BLaER1 treated with 17β-estradiol and CSF1 and Interleukin-3, amounts not matched to agents 10 nM and 100 nM (cell line): ENCODE measurements around the gene KCNQ2.

Experiments
- H3K27ac ChIP-seq, 11 experiments: shearing (Covaris generic); formaldehyde crosslinking; 2 replicates each; pipeline ENCODE4 v1.8.1; 2022
- H3K27me3 ChIP-seq, 11 experiments: shearing (Covaris generic); formaldehyde crosslinking; 2 replicates each; pipeline ENCODE4 v1.8.1; 2022
- H3K36me3 ChIP-seq, 11 experiments: shearing (Covaris generic); formaldehyde crosslinking; 2 replicates each; pipeline ENCODE4 v1.8.1; 2022
- H3K4me1 ChIP-seq, 10 experiments: shearing (Covaris generic); formaldehyde crosslinking; 2 replicates each; pipeline ENCODE4 v1.8.1; 2022
- H3K4me2 ChIP-seq, 11 experiments: shearing (Covaris generic); formaldehyde crosslinking; 2 replicates each; pipeline ENCODE4 v1.8.1; 2022
- H3K4me3 ChIP-seq, 10 experiments: shearing (Covaris generic); formaldehyde crosslinking; 2 replicates each; pipeline ENCODE4 v1.8.1; 2022
- H3K9ac ChIP-seq, 11 experiments: shearing (Covaris generic); formaldehyde crosslinking; 2 replicates each; pipeline ENCODE4 v1.8.1; 2022
- H3K9me3 ChIP-seq, 11 experiments: shearing (Covaris generic); formaldehyde crosslinking; replicated peaks in 1 of 11; 2 replicates each; pipeline ENCODE4 v1.8.1; 2022
- H4K20me1 ChIP-seq, 11 experiments: shearing (Covaris generic); formaldehyde crosslinking; 2 replicates each; pipeline ENCODE4 v1.8.1; 2022
- Cebpa-rat ChIP-seq, 11 experiments: shearing (Covaris generic); IDR thresholded peaks; 2 replicates each; pipeline ENCODE4 v1.8.1; 2022

The KCNQ2 gene

DNA sequence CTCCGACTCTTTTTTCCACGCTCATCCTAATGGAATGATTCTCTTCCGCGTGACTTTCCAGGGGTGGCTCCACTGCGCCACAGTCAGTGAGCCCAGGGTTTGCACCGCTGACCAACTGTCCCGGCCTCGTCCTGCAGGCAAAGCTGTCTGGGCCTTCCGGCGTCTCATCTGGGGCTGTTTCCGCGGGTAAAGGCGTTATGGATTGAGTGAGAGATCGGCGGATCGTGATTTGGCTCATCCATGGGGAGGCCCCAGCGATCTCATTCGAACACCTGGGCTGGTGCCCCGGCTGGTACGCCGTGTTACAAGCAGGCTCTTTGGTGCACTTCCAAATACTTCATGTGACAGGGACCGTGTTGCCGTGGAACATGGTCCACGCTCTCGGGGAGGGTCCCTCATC, 47.8 kb downstream of the KCNQ2 start:
- Histone ChIP-seq H3K36me3 (no peaks in the 10 kb centered on the region), H3K4me1 (peaks cover 0 to 5% (median 0%) of the 10 kb centered on the region in 10 experiments; a peak in 1 of 20 replicates), H3K27ac (no peak overlapping the region), H3K4me3 (no peak overlapping the region), H3K4me2 (no peak overlapping the region), H4K20me1 (peaks cover 0 to 56% (median 10%) of the 10 kb centered on the region in 11 experiments; a peak in 9 of 22 replicates), H3K27me3 (peaks cover 50 to 67% (median 62%) of the 10 kb centered on the region in 11 experiments), H3K9me3 (no peaks in the 10 kb centered on the region), H3K9ac (no peak overlapping the region)
- TF ChIP-seq Cebpa-rat (IDR thresholded peaks at IDR 0.05): no peak

DNA sequence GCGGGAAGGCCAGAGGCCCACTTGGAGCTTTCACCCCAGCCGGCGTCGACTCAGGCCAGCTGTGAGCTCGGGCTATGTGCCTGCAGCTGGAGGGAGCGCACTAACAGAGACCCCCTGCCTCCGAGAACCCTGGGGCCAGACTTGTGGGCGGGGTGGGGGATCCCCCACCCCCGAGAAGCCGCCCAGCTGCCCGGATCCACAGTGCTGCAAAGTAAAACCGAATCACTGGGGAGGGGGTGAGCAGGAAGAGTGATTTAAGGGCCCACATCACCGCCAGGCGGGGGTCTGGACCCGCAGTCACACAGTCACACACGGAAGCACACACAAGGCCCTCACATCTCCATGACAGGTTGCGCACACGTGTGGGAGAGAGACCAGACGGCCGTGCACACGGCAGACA, 48.7 kb downstream of the KCNQ2 start:
- no peak overlapping the region for H3K27ac ChIP-seq
- TF ChIP-seq Cebpa-rat (IDR thresholded peaks at IDR 0.05): no peak
- H3K4me3 ChIP-seq: no peak overlapping the region
- peaks cover 0 to 64% (median 10%) of the 10 kb centered on the region in 11 experiments; a peak in 11 of 22 replicates for H4K20me1 ChIP-seq
- H3K4me1 ChIP-seq: peaks cover 0 to 5% (median 0%) of the 10 kb centered on the region in 10 experiments; a peak in 1 of 20 replicates
- peaks cover 59 to 76% (median 71%) of the 10 kb centered on the region in 11 experiments for H3K27me3 ChIP-seq
- H3K36me3 ChIP-seq: no peaks in the 10 kb centered on the region
- no peaks in the 10 kb centered on the region for H3K9me3 ChIP-seq
- no peak overlapping the region for H3K4me2 ChIP-seq
- no peak overlapping the region for H3K9ac ChIP-seq

DNA sequence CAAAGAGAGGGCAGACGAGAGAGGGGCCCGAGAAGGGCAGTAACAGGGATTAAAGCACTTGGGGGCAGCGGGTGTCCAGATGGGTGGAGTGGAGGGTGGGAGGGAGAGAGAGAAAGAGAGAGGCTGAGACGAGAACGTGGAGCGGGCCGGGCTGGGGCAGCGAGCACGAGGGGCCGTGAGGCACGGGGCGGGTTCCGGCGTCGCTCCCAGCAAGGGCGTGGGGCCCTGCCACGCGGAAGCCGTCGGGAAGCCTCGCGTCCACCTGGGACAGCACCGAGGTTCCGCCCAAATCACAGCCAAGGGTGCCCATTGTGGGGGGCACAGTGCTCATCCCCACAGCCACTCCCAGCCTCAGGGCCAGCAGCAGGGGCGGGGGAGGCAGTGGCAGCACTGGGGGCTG, 49.8 kb downstream of the KCNQ2 start:
- Histone ChIP-seq H3K27me3 (peaks cover 70 to 87% (median 82%) of the 10 kb centered on the region in 11 experiments), H3K4me2 (no peak overlapping the region), H3K4me1 (peaks cover 0 to 5% (median 0%) of the 10 kb centered on the region in 10 experiments; a peak in 3 of 20 replicates), H3K27ac (no peak overlapping the region), H3K9me3 (no peaks in the 10 kb centered on the region), H3K36me3 (no peaks in the 10 kb centered on the region), H4K20me1 (peaks cover 0 to 65% (median 13%) of the 10 kb centered on the region in 11 experiments; a peak in 12 of 22 replicates), H3K4me3 (no peak overlapping the region), H3K9ac (no peak overlapping the region)
- no peak for TF ChIP-seq Cebpa-rat (IDR thresholded peaks at IDR 0.05)

DNA sequence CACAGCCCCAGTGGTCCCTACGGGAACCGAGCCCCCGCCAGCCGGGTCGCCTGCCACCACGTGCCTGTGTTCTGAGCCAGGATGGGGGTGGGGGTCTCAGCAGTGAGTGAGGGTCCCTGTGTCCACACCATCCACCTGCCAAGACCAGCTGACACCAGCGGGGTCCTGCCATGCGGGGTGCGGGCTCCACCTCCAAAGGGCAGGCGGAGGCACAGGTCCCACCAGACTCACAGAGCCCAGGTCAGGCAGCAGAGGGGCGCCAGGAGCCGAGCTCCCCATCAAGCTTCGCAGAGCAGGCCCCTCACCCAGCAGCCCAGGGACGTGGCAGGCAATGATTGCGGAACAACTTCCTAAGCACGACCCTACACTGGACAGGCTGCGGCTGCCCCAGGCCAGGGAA, 50.5 kb downstream of the KCNQ2 start:
- H3K4me3 ChIP-seq: no peak overlapping the region
- no peak for TF ChIP-seq Cebpa-rat (IDR thresholded peaks at IDR 0.05)
- no peaks in the 10 kb centered on the region for H3K9me3 ChIP-seq
- no peak overlapping the region for H3K9ac ChIP-seq
- H3K27me3 ChIP-seq: peaks cover 77 to 94% (median 89%) of the 10 kb centered on the region in 11 experiments
- H3K36me3 ChIP-seq: no peaks in the 10 kb centered on the region
- no peak overlapping the region for H3K27ac ChIP-seq
- H3K4me1 ChIP-seq: peaks cover 0 to 5% (median 0%) of the 10 kb centered on the region in 10 experiments; a peak in 4 of 20 replicates
- H4K20me1 ChIP-seq: peaks cover 0 to 72% (median 18%) of the 10 kb centered on the region in 11 experiments; a peak in 12 of 22 replicates
- no peak overlapping the region for H3K4me2 ChIP-seq

DNA sequence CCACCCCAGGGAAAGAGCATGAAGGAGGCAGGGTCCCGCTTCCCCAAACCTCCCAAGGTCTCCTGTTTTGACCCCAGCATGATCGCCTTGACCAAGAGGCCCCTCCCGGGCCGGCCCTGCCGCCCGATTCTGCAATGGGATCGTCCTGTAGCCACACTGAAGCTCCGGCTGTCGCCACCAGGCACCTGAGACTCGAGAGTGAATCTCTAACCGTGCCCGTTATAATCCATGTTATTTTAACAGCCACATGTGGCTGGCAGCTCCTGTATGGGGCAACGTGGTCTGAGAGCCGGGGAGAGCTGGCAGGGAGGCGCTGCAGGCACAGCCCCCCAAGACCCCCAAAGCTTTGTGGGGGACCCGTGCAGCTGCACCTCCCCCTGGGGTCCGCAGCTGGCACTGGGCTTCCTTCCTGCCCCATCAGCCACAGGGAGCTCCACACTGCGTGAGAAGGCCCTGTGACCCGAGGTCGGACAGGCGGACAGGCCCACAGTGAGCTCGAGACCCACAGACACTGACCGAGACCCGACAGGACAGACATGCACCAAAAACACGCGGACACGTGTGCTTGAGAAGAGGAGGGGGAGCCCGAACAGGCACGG, 51.3 kb downstream of the KCNQ2 start:
- no peak overlapping the region for H3K9ac ChIP-seq
- no peak overlapping the region for H3K4me2 ChIP-seq
- peaks cover 0 to 76% (median 21%) of the 10 kb centered on the region in 11 experiments; a peak in 13 of 22 replicates for H4K20me1 ChIP-seq
- no peak overlapping the region for H3K27ac ChIP-seq
- no peaks in the 10 kb centered on the region for H3K36me3 ChIP-seq
- H3K4me1 ChIP-seq: peaks cover 0 to 10% (median 4%) of the 10 kb centered on the region in 10 experiments; a peak in 17 of 20 replicates
- H3K27me3 ChIP-seq: peaks cover 85 to 100% (median 97%) of the 10 kb centered on the region in 11 experiments
- no peaks in the 10 kb centered on the region for H3K9me3 ChIP-seq
- no peak overlapping the region for H3K4me3 ChIP-seq
- TF ChIP-seq Cebpa-rat (IDR thresholded peaks at IDR 0.05): no peak

DNA sequence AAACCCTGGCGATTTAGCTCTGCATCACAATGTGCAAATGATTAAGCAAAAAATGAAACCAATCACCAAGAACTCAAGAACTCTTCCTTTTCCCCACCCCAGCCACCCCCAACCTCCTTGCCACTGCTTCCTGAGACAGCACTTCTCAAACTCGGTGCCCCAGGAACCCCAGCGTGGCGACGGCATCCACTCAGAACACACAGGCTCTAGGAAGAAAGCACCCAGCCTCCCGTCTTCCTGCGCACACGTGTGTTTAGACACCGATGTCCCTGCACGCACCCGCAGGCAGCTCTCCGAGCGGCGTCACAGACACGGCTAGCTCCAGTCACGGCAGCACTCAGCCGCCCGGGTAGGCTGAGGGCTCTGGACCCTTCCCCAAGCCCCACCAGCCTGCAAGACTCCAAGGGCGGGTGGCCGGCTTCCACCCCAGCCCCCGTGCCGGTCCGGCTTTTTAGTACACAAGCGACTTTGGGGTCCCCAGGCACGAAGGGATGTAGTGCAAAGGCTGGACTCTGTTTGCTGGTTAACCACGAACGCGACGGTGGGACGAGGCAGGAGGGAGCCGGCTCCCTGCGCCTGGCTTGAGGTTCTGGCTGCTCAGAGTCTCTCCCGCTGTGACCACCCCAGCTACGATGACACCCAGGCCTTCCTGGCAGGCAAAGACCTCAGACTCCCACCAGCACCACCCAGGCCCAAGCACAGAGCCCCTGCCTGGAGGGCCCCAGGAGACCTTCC, 51.9 kb downstream of the KCNQ2 start:
- Histone ChIP-seq H3K4me3 (no peak overlapping the region), H3K4me2 (no peak overlapping the region), H3K9ac (no peak overlapping the region), H4K20me1 (peaks cover 0 to 78% (median 21%) of the 10 kb centered on the region in 11 experiments; a peak in 14 of 22 replicates), H3K4me1 (peaks cover 6 to 17% (median 11%) of the 10 kb centered on the region in 10 experiments; a peak in 18 of 20 replicates), H3K27me3 (peaks cover 91 to 100% (median 99%) of the 10 kb centered on the region in 11 experiments), H3K9me3 (no peaks in the 10 kb centered on the region), H3K27ac (no peak overlapping the region), H3K36me3 (no peaks in the 10 kb centered on the region)
- no peak for TF ChIP-seq Cebpa-rat (IDR thresholded peaks at IDR 0.05)

DNA sequence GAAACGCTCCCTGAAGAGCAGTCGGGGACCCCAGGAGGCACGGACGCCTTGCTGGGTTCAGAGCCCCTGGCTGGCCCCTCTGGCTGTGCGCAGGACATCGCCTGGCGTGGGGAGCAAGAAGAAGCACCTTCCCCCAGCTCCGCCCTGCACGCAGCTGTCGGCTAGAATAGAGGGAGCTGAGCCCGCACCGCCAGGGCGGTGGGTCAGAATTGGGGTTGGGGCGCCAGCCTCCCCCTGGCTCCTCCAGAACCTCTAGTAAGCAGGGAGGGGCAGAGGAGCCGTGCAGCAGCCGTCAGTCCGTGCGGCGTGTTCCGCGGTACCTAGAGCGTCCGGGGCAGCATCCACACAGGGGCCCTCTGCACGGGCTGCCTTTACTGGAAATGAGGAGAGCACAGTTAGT, 53.2 kb downstream of the KCNQ2 start:
- H4K20me1 ChIP-seq: peaks cover 0 to 84% (median 25%) of the 10 kb centered on the region in 11 experiments; a peak in 14 of 22 replicates
- no peak overlapping the region for H3K27ac ChIP-seq
- no peak for TF ChIP-seq Cebpa-rat (IDR thresholded peaks at IDR 0.05)
- H3K4me2 ChIP-seq: no peak overlapping the region
- no peak overlapping the region for H3K9ac ChIP-seq
- no peak overlapping the region for H3K4me3 ChIP-seq
- H3K27me3 ChIP-seq: peaks cover 91 to 98% (median 97%) of the 10 kb centered on the region in 11 experiments
- H3K36me3 ChIP-seq: no peaks in the 10 kb centered on the region
- no peaks in the 10 kb centered on the region for H3K9me3 ChIP-seq
- peaks cover 7 to 23% (median 12%) of the 10 kb centered on the region in 10 experiments; a peak in 18 of 20 replicates for H3K4me1 ChIP-seq

DNA sequence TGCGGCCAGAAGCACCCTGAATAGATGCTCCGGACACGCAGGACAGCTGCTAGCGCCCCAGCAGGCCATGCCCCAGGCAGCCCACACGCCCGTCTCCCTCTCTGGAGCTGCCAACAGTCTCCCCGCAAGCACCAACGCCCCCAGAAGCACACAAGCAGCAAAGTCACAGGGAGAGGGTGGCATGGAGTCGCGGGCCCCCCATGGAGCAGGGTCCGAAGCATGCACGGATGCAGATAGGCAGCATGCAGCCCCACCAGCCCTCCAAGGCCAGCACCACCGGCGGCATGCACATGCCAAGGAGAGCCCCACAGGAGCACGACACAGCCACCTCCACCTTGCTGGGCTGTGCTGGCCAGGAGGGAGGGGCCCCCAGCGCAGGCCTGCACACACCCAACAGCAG, 53.8 kb downstream of the KCNQ2 start:
- TF ChIP-seq Cebpa-rat (IDR thresholded peaks at IDR 0.05): no peak
- Histone ChIP-seq H3K9ac (no peak overlapping the region), H3K4me2 (no peak overlapping the region), H3K9me3 (no peaks in the 10 kb centered on the region), H4K20me1 (peaks cover 0 to 89% (median 25%) of the 10 kb centered on the region in 11 experiments; a peak in 14 of 22 replicates), H3K27ac (no peak overlapping the region), H3K36me3 (no peaks in the 10 kb centered on the region), H3K27me3 (peaks cover 96 to 98% (median 97%) of the 10 kb centered on the region in 11 experiments), H3K4me1 (peaks cover 7 to 23% (median 12%) of the 10 kb centered on the region in 10 experiments; a peak in 18 of 20 replicates), H3K4me3 (no peak overlapping the region)

DNA sequence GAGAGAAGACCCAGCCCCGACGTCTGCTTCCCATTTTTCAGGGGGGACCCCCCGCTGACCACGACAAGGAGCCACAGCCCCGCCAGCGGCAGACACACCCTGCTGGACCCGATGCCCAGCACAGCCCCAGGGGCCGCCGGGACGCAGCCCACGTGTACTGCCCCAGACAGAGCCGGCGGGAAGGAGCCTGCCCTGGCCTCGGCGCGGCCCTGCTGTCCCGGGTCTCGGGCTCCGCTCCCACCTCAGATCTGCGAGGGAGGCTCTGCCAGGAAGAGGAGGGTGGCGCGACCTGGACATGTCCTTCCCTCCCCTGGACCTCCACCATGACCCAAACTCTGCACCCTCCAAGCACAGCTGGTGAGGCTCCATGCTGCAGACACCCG, 54.7 kb downstream of the KCNQ2 start:
- Histone ChIP-seq H3K9ac (no peak overlapping the region), H3K27me3 (peaks cover 95 to 98% (median 97%) of the 10 kb centered on the region in 11 experiments), H3K4me1 (peaks cover 7 to 23% (median 12%) of the 10 kb centered on the region in 10 experiments; a peak in 18 of 20 replicates), H3K36me3 (no peaks in the 10 kb centered on the region), H3K9me3 (no peaks in the 10 kb centered on the region), H3K27ac (no peak overlapping the region), H3K4me3 (no peak overlapping the region), H4K20me1 (peaks cover 0 to 89% (median 25%) of the 10 kb centered on the region in 11 experiments; a peak in 13 of 22 replicates), H3K4me2 (no peak overlapping the region)
- TF ChIP-seq Cebpa-rat (IDR thresholded peaks at IDR 0.05): no peak
